RPMI7951 (cell line): Measurements from ENCODE around the gene ARHGDIB. TPM values are rescaled to one million over a fixed set of nuclear protein-coding genes. Genes with fewer than 3 reads are reported as not detected.
A peak's percentile ranks its signal among the peaks of the same experiment; 100 is the strongest.

Experiments
- DNase-seq: peaks from one replicate; pipeline ENCODE4 v3.0.0-alpha.2; 2012; ENCODE audit warnings: low read depth
- total RNA-seq: library from RNA; depleted of rRNA; stranded (reverse); fragments of >200 nt; shearing (Covaris generic); gene quantifications from 2 replicates; pipeline ENCODE4 v1.2.3, GENCODE V29; 2014

Gene ARHGDIB
- total RNA-seq, 1 experiment from 2014 or later, result 175 TPM

- no peak for DNase-seq
Observed at GRCh38 chr12:14956024-14956891, 5.1 kb downstream of the ARHGDIB start.

GRCh38 chr12:14954269-14954668 lies 7.1 kb downstream of the ARHGDIB start:
- no peak for DNase-seq

GRCh38 chr12:14953752-14954151 lies 7.6 kb downstream of the ARHGDIB start:
- no peak for DNase-seq

- DNase-seq, result peak; percentile 89
Observed at GRCh38 chr12:14952299-14952921, 9.0 kb downstream of the ARHGDIB start.

GRCh38 chr12:14951851-14952250 lies 9.6 kb downstream of the ARHGDIB start:
- DNase-seq, result peak; percentile 10

GRCh38 chr12:14950982-14951746 lies 10.2 kb downstream of the ARHGDIB start:
- DNase-seq, result no peak

GRCh38 chr12:14950421-14950820 lies 11.0 kb downstream of the ARHGDIB start:
- peak; percentile 55 for DNase-seq

- DNase-seq, result no peak
Observed at GRCh38 chr12:14949631-14950030, 11.8 kb downstream of the ARHGDIB start.

GRCh38 chr12:14948672-14949071 lies 12.7 kb downstream of the ARHGDIB start:
- peak; percentile 90 for DNase-seq

- no peak for DNase-seq
Observed at GRCh38 chr12:14946861-14947260, 14.5 kb downstream of the ARHGDIB start.

- no peak for DNase-seq
Observed at GRCh38 chr12:14946162-14946561, 15.2 kb downstream of the ARHGDIB start.

GRCh38 chr12:14942196-14942931 lies 19.0 kb downstream of the ARHGDIB start:
- DNase-seq, result no peak

GRCh38 chr12:14941369-14941768 lies 20.0 kb downstream of the ARHGDIB start:
- DNase-seq, result no peak

- DNase-seq, result no peak
Observed at GRCh38 chr12:14938301-14938700, 23.1 kb downstream of the ARHGDIB start, which contains the start of gene ERP27. Gene ERP27 (minus strand): TSS chr12:14938537. CDS start chr12:14938508, 29 bp downstream.

- peak; percentile 21 for DNase-seq
Observed at GRCh38 chr12:14937689-14938088, 23.7 kb downstream of the ARHGDIB start.

- DNase-seq, result no peak
Observed at GRCh38 chr12:14937014-14937413, 24.4 kb downstream of the ARHGDIB start.

GRCh38 chr12:14936224-14936861 lies 25.1 kb downstream of the ARHGDIB start:
- peak; percentile 29 for DNase-seq

- no peak for DNase-seq
Observed at GRCh38 chr12:14935031-14935430, 26.4 kb downstream of the ARHGDIB start.

- DNase-seq, result no peak
Observed at GRCh38 chr12:14934511-14934910, 26.9 kb downstream of the ARHGDIB start.

- DNase-seq, result no peak
Observed at GRCh38 chr12:14931791-14932560, 29.4 kb downstream of the ARHGDIB start.
